K562 (cell line): ENCODE measurements around the gene SHE. TPM values are rescaled to one million over a fixed set of nuclear protein-coding genes. Genes with fewer than 3 reads are reported as not detected.

Experiments
- ATAC-seq: fragments of 200-7000 bp; cut with Tn5 transposase; 3 replicates; pipeline ENCODE4 v1.9.1; 2020; ENCODE audit warnings: moderate library complexity
- BruUV-seq: library from RNA; stranded (reverse); fragments of 400-500 nt; replicated peaks from 2 replicates; lab custom pipeline; 2021; lab: Mats Ljungman, UMichigan
- CTCF ChIA-PET: fragments of 300-600 bp; formaldehyde crosslinking; extraction: SDS; loops from one replicate; lab custom pipeline; 2021; ENCODE audit warnings: low intra/inter-chr PET ratio; lab: Yijun Ruan, JAX
- POLR2A ChIA-PET: fragments of 300-600, 350-650 bp; sonication (Branson Sonifier 250); formaldehyde crosslinking; extraction: SDS; loops from one replicate; lab custom pipeline; 2021; ENCODE audit warnings: antibody characterized with exemption, inconsistent platforms; lab: Yijun Ruan, JAX
- DNase-seq, 4 experiments: peaks; one replicate each; pipeline versions ENCODE4 v3.0.0 to v3.0.0-alpha.2; 2011 to 2018; ENCODE audit warnings: low spot score in 3 of 4, mixed read lengths in 3 of 4; ENCODE audit errors: extremely low read depth in 1 of 4
- FAIRE-seq: peaks from 2 replicates; lab custom pipeline; 2011; peaks lifted over from hg19 to GRCh38; lab: Jason Lieb, UNC
- H2AFZ ChIP-seq: 2 replicates; pipeline ENCODE4 v1.6.0; 2011; ENCODE audit warnings: low read depth, low read length, control low read depth, inconsistent platforms
- H3K27ac ChIP-seq: fragments of 200-600 bp; 3 replicates; pipeline ENCODE4 v1.8.0; 2011; ENCODE audit warnings: low read depth, mild to moderate bottlenecking, control low read depth, inconsistent platforms, low read length, moderate library complexity, mixed read lengths; ENCODE audit errors: extremely low read depth
- H3K27me3 ChIP-seq, 2 experiments: fragments of 300-600 bp in 1 of 2; 2 replicates in 1 of 2; 3 replicates in 1 of 2; pipeline versions ENCODE4 v1.6.0 to v1.8.0; 2011; ENCODE audit warnings: inconsistent platforms in 2 of 2, low read length in 2 of 2, mild to moderate bottlenecking in 1 of 2, mixed read lengths in 1 of 2, moderate library complexity in 1 of 2; ENCODE audit not compliant: control insufficient read depth in 2 of 2, insufficient read depth in 2 of 2
- H3K36me3 ChIP-seq: fragments of 300-600 bp; 3 replicates; pipeline ENCODE4 v1.8.0; 2011; ENCODE audit warnings: mild to moderate bottlenecking, low read length, inconsistent platforms; ENCODE audit not compliant: control insufficient read depth, insufficient read depth
- H3K4me1 ChIP-seq, 2 experiments: fragments of 200-600 bp in 1 of 2; replicated peaks in 1 of 2; 2 replicates in 1 of 2; 3 replicates in 1 of 2; pipeline versions ENCODE4 v1.5.1 to v1.8.0; 2011; ENCODE audit warnings: inconsistent platforms in 2 of 2, low read length in 2 of 2, mild to moderate bottlenecking in 1 of 2, mixed read lengths in 1 of 2, moderate library complexity in 1 of 2; ENCODE audit not compliant: control insufficient read depth in 2 of 2, insufficient read depth in 2 of 2
- H3K4me2 ChIP-seq: 2 replicates; pipeline ENCODE4 v1.6.1; 2011; ENCODE audit warnings: low read length, control low read depth, inconsistent platforms, mixed read lengths; ENCODE audit not compliant: insufficient read depth
- H3K4me3 ChIP-seq: fragments of 200-600 bp; sonication (generic), shearing (Covaris generic); 2 replicates; pipeline ENCODE4 v1.5.1; 2016; ENCODE audit warnings: control low read depth, inconsistent platforms
- H3K79me2 ChIP-seq: fragments of 200-600 bp; 3 replicates; pipeline ENCODE4 v1.8.0; 2011; ENCODE audit warnings: low read length, inconsistent platforms; ENCODE audit not compliant: control insufficient read depth, insufficient read depth
- H3K9ac ChIP-seq, 2 experiments: 2 replicates each; pipeline versions ENCODE4 v1.6.0 to v1.6.1; 2011; ENCODE audit warnings: low read depth in 2 of 2, low read length in 2 of 2, control low read depth in 1 of 2, inconsistent platforms in 1 of 2, mild to moderate bottlenecking in 1 of 2, mixed read lengths in 1 of 2; ENCODE audit not compliant: insufficient read depth in 1 of 2
- H3K9me1 ChIP-seq: one replicate; pipeline ENCODE4 v1.6.0; 2011; ENCODE audit warnings: inconsistent platforms, mild to moderate bottlenecking, low read length, moderate library complexity; ENCODE audit not compliant: control insufficient read depth, insufficient read depth
- H3K9me3 ChIP-seq: replicated peaks from 2 replicates; pipeline ENCODE4 v1.5.1; 2011; ENCODE audit warnings: low read depth, low read length, inconsistent platforms; ENCODE audit not compliant: control insufficient read depth, insufficient read depth
- H4K20me1 ChIP-seq: replicated peaks from 2 replicates; pipeline ENCODE4 v1.6.1; 2011; ENCODE audit warnings: low read length, inconsistent platforms, mixed read lengths; ENCODE audit not compliant: control insufficient read depth, insufficient read depth
- ARNT ChIP-seq, 2 experiments: fragments of 450-650 bp; IDR thresholded peaks; 2 replicates each; pipeline ENCODE4 v1.6.1; 2016; ENCODE audit warnings: mild to moderate bottlenecking in 1 of 2
- BCOR ChIP-seq: fragments of 450-650 bp; IDR thresholded peaks from 2 replicates; pipeline ENCODE4 v1.6.1; 2016
- E4F1 ChIP-seq: fragments of 250-450 bp; sonication (Bioruptor Pico); IDR thresholded peaks from 2 replicates; pipeline ENCODE4 v1.5.0; 2021; ENCODE audit warnings: mild to moderate bottlenecking, borderline replicate concordance
- GATAD2B ChIP-seq: fragments of 450-650 bp; IDR thresholded peaks from 2 replicates; pipeline ENCODE4 v1.6.1; 2017; ENCODE audit warnings: mild to moderate bottlenecking, borderline replicate concordance
- KAT2B ChIP-seq: IDR thresholded peaks from one replicate; pipeline ENCODE4 v1.6.1; 2012; ENCODE audit warnings: low read depth, mild to moderate bottlenecking, control low read depth, inconsistent platforms, low read length, moderate library complexity
- KLF1 ChIP-seq: fragments of 450-650 bp; IDR thresholded peaks from 2 replicates; pipeline ENCODE4 v1.6.1; 2016; ENCODE audit warnings: missing genetic modification characterization, missing compliant biosample characterization
- PATZ1 ChIP-seq: fragments of 250-450 bp; sonication (Bioruptor Pico); IDR thresholded peaks from 2 replicates; pipeline ENCODE4 v1.5.0; 2020; ENCODE audit warnings: mild to moderate bottlenecking, borderline replicate concordance
- RHOXF2B ChIP-seq: fragments of 250-450 bp; sonication (Bioruptor Pico); conservative IDR thresholded peaks from 2 replicates; pipeline ENCODE4 v1.5.1; 2021
- ZBTB17 ChIP-seq: fragments of 450-650 bp; formaldehyde crosslinking; IDR thresholded peaks from 2 replicates; pipeline ENCODE4 v1.4.0; 2020; ENCODE audit warnings: mild to moderate bottlenecking
- ZBTB9 ChIP-seq: fragments of 450-650 bp; formaldehyde crosslinking; IDR thresholded peaks from 2 replicates; pipeline ENCODE4 v1.4.0; 2020; ENCODE audit warnings: mild to moderate bottlenecking, moderate library complexity
- ZC3H11A ChIP-seq: IDR thresholded peaks from 2 replicates; pipeline ENCODE4 v1.6.1; 2012; ENCODE audit warnings: low read depth, low read length, improper control_type of control experiment
- ZNF212 ChIP-seq: fragments of 450-650 bp; formaldehyde crosslinking; IDR thresholded peaks from 2 replicates; pipeline ENCODE4 v1.4.0; 2020; ENCODE audit warnings: mild to moderate bottlenecking
- ZNF511 ChIP-seq: sonication (generic); formaldehyde crosslinking; IDR thresholded peaks from 2 replicates; pipeline ENCODE4 v1.8.0; 2022; ENCODE audit warnings: mild to moderate bottlenecking, missing genetic modification reagents
- ZZZ3 ChIP-seq: fragments of 450-650 bp; IDR thresholded peaks from 2 replicates; pipeline ENCODE4 v1.6.1; 2016; ENCODE audit warnings: antibody characterized with exemption, mild to moderate bottlenecking, moderate library complexity
- WGBS: fragments of 100-300 bp; shearing (Covaris generic); methylation state at CpG from one replicate; pipeline ENCODE4 v1.1.6; 2016; ENCODE audit warnings: low coverage, mixed read lengths; ENCODE audit not compliant: insufficient coverage; ENCODE audit errors: missing lambda C conversion rate; 5-methylcytosine and 5-hydroxymethylcytosine counted together
- in situ Hi-C: fragments of 300-500 bp; cut with MboI; formaldehyde crosslinking; loops from 4 replicates; pipeline ENCODE4 v1.15.0; 2018; ENCODE audit warnings: inconsistent platforms, mixed read lengths
- intact Hi-C: fragments of 100-400 bp; cut with micrococcal nuclease; formaldehyde crosslinking; loops from 2 replicates; pipeline ENCODE4 v1.14.2; 2022
- polyA plus RNA-seq, 8 experiments: library from polyadenylated mRNA; depleted of rRNA in 4 of 8; stranded (reverse) in 5 of 8; unstranded in 3 of 8; fragments of >200 nt; fragmentation: Nextera tagmentation in 2 of 8; fragmentation: Illumina TruSeq in 1 of 8; extraction: Ambion mirVana in 2 of 8; extraction: Trizol in 1 of 8; gene quantifications; 2 replicates each; pipeline versions ENCODE4 v1.2.1 to v1.2.3, GENCODE V29; 2011 to 2014; ENCODE audit warnings: inconsistent platforms in 1 of 8, missing spikeins in 1 of 8
- total RNA-seq, 7 experiments: library from RNA; depleted of rRNA in 6 of 7; stranded (reverse); fragments of >200 nt in 6 of 7; fragmentation: Illumina TruSeq in 2 of 7; extraction: Trizol in 2 of 7; gene quantifications; 2 replicates each; pipeline versions ENCODE4 v1.2.1 to v1.2.3, GENCODE V29; 2011 to 2021; ENCODE audit warnings: low replicate concordance in 1 of 7

Gene SHE
- total and polyA plus RNA-seq, 9 of the 15 experiments (the other 6 are each of a cell fraction or from before 2014, with no cell fraction given): 0.01 to 0.05 TPM; not detected in 7

- Histone ChIP-seq H4K20me1 (no peaks in the 10 kb centered on the region), H3K36me3 (no peaks in the 10 kb centered on the region), H2AFZ (no peak overlapping the region), H3K4me3 (no peak overlapping the region), H3K4me1 (no peaks in the 10 kb centered on the region), H3K9me1 (no peaks in the 10 kb centered on the region), H3K27me3 (peaks cover 23 to 52% of the 10 kb centered on the region in 2 experiments), H3K9me3 (no peaks in the 10 kb centered on the region), H3K9ac (no peak overlapping the region), H3K79me2 (no peaks in the 10 kb centered on the region), H3K27ac (no peak overlapping the region), H3K4me2 (no peak overlapping the region)
- DNase-seq: no peak
- FAIRE-seq: no peak
- intact Hi-C loops: no loop called here
- ChIA-PET CTCF (no interaction called here), POLR2A (interaction anchor here (0.8 to 1.2 kb wide), 4 partner anchors 9 to 90 kb away, joined by 3 read pairs; no protein-coding TSS in a partner anchor)
- WGBS: 12% methylated on average over 5 of the region's 5 CpGs
- in situ Hi-C loops: no loop called here
- BruUV-seq: no TSS peak
- ATAC-seq: no peak
- TF ChIP-seq ARNT (IDR thresholded peaks at IDR 0.05): no peak
- TF ChIP-seq ZBTB9 (CRISPR knock-in tag): no peak
- no peak for TF ChIP-seq ZNF212 (CRISPR knock-in tag)
- TF ChIP-seq KLF1 (tag): no peak
- TF ChIP-seq ZC3H11A: no peak
- no peak for TF ChIP-seq E4F1
- no peak for TF ChIP-seq PATZ1 (CRISPR knock-in tag)
- no peak for TF ChIP-seq GATAD2B
- no peak for TF ChIP-seq RHOXF2B
- TF ChIP-seq ZZZ3: no peak
- no peak for TF ChIP-seq BCOR
- TF ChIP-seq ZBTB17 (CRISPR knock-in tag): no peak
- no peak for TF ChIP-seq KAT2B
- no peak for TF ChIP-seq ZNF511 (CRISPR knock-in tag)
These were observed 47.7 kb downstream of the SHE start for GRCh38 chr1:154454386-154455120.
